H9 (cell line): Measurements from ENCODE around the gene STK31. TPM values are rescaled to one million over a fixed set of nuclear protein-coding genes. Genes with fewer than 3 reads are reported as not detected.

ENCODE experiments used
- DNase-seq: peaks from one replicate; pipeline ENCODE4 v3.0.0-alpha.2; 2017
- H2AFZ ChIP-seq: one replicate; pipeline ENCODE4 v1.6.1; 2013; ENCODE audit warnings: mild to moderate bottlenecking, low read length, control low read depth, moderate library complexity
- H2AK5ac ChIP-seq: 2 replicates; pipeline ENCODE4 v1.6.1; 2013; ENCODE audit warnings: low read length, control low read depth, mixed read lengths; ENCODE audit not compliant: insufficient read length
- H2BK120ac ChIP-seq: one replicate; pipeline ENCODE4 v1.6.1; 2013; ENCODE audit warnings: low read depth, mild to moderate bottlenecking, low read length, control low read depth, inconsistent platforms; ENCODE audit not compliant: poor library complexity, severe bottlenecking
- H2BK12ac ChIP-seq: 2 replicates; pipeline ENCODE4 v1.6.1; 2013; ENCODE audit warnings: low read length, control low read depth, mixed read lengths, low read depth; ENCODE audit not compliant: insufficient read length
- H2BK15ac ChIP-seq: 2 replicates; pipeline ENCODE4 v1.6.1; 2013; ENCODE audit warnings: low read depth, low read length, control low read depth
- H2BK20ac ChIP-seq: one replicate; pipeline ENCODE4 v1.6.1; 2013; ENCODE audit warnings: low read depth, mild to moderate bottlenecking, low read length, control low read depth, inconsistent platforms; ENCODE audit not compliant: poor library complexity, severe bottlenecking
- H2BK5ac ChIP-seq: 2 replicates; pipeline ENCODE4 v1.6.1; 2013; ENCODE audit warnings: low read length, control low read depth, mixed read lengths; ENCODE audit not compliant: insufficient read length
- H3K14ac ChIP-seq: 2 replicates; pipeline ENCODE4 v1.6.1; 2013; ENCODE audit warnings: low read length, control low read depth; ENCODE audit not compliant: insufficient read depth
- H3K18ac ChIP-seq: 2 replicates; pipeline ENCODE4 v1.6.1; 2013; ENCODE audit warnings: low read depth, mild to moderate bottlenecking, mixed read lengths, low read length, control low read depth; ENCODE audit not compliant: insufficient read length
- H3K23ac ChIP-seq: 2 replicates; pipeline ENCODE4 v1.6.1; 2013; ENCODE audit warnings: low read length, control low read depth, mixed read lengths, low read depth; ENCODE audit not compliant: insufficient read length
- H3K23me2 ChIP-seq: 2 replicates; pipeline ENCODE4 v1.6.1; 2013; ENCODE audit warnings: low read depth, mild to moderate bottlenecking, mixed read lengths, low read length, control low read depth; ENCODE audit not compliant: insufficient read length, poor library complexity, severe bottlenecking
- H3K27ac ChIP-seq: 2 replicates; pipeline ENCODE4 v1.5.1; 2013; ENCODE audit warnings: low read length, control low read depth, mixed read lengths, low read depth; ENCODE audit not compliant: insufficient read length
- H3K27me3 ChIP-seq: 2 replicates; pipeline ENCODE4 v1.6.1; 2013; ENCODE audit warnings: low read length, control low read depth, inconsistent platforms; ENCODE audit not compliant: insufficient read depth
- H3K4ac ChIP-seq: 2 replicates; pipeline ENCODE4 v1.6.1; 2013; ENCODE audit warnings: low read depth, mild to moderate bottlenecking, control low read depth, inconsistent platforms, low read length, moderate library complexity
- H3K4me1 ChIP-seq: 2 replicates; pipeline ENCODE4 v1.6.1; 2013; ENCODE audit warnings: low read length, control low read depth, inconsistent platforms; ENCODE audit not compliant: insufficient read depth
- H3K4me2 ChIP-seq: 2 replicates; pipeline ENCODE4 v1.6.1; 2013; ENCODE audit warnings: low read length, control low read depth, mixed read lengths; ENCODE audit not compliant: insufficient read length, insufficient read depth
- H3K56ac ChIP-seq: 2 replicates; pipeline ENCODE4 v1.6.1; 2013; ENCODE audit warnings: low read depth, mild to moderate bottlenecking, mixed read lengths, low read length, control low read depth; ENCODE audit not compliant: insufficient read length
- H3K79me1 ChIP-seq: 2 replicates; pipeline ENCODE4 v1.6.1; 2013; ENCODE audit warnings: low read depth, mild to moderate bottlenecking, moderate library complexity, low read length, control low read depth, inconsistent platforms; ENCODE audit not compliant: insufficient read depth, poor library complexity, severe bottlenecking
- H3K79me2 ChIP-seq: 2 replicates; pipeline ENCODE4 v1.6.1; 2013; ENCODE audit warnings: low read length, control low read depth, inconsistent platforms; ENCODE audit not compliant: insufficient read depth
- H3K9ac ChIP-seq: 2 replicates; pipeline ENCODE4 v1.6.1; 2013; ENCODE audit warnings: low read length, control low read depth, mixed read lengths; ENCODE audit not compliant: insufficient read length; ENCODE audit errors: extremely low read depth
- H3K9me3 ChIP-seq: one replicate; pipeline ENCODE4 v1.6.1; 2013; ENCODE audit warnings: low read depth, low read length, inconsistent platforms; ENCODE audit not compliant: control insufficient read depth
- H3T11ph ChIP-seq: one replicate; pipeline ENCODE4 v1.6.1; 2013; ENCODE audit warnings: mild to moderate bottlenecking, low read length, control low read depth, inconsistent platforms
- H4K20me1 ChIP-seq: one replicate; pipeline ENCODE4 v1.6.1; 2013; ENCODE audit not compliant: control insufficient read depth, insufficient read length, insufficient read depth
- H4K5ac ChIP-seq: 2 replicates; pipeline ENCODE4 v1.6.1; 2013; ENCODE audit warnings: low read depth, mild to moderate bottlenecking, mixed read lengths, low read length, control low read depth; ENCODE audit not compliant: insufficient read length
- H4K8ac ChIP-seq: replicated peaks from 2 replicates; pipeline ENCODE4 v1.6.1; 2013; ENCODE audit warnings: low read length, control low read depth, mixed read lengths, low read depth; ENCODE audit not compliant: insufficient read length
- H4K91ac ChIP-seq: 2 replicates; pipeline ENCODE4 v1.6.1; 2013; ENCODE audit warnings: low read depth, mild to moderate bottlenecking, moderate library complexity, mixed read lengths, low read length, control low read depth; ENCODE audit not compliant: insufficient read length
- H3K27ac Mint-ChIP-seq, 3 experiments: 2 replicates in 2 of 3; 3 replicates in 1 of 3; pipeline ENCODE4 v1.8.0; 2020 to 2021; ENCODE audit warnings: mixed read lengths in 3 of 3, mild to moderate bottlenecking in 1 of 3, moderate library complexity in 1 of 3
- H3K27me3 Mint-ChIP-seq: 2 replicates; pipeline ENCODE4 v1.8.0; 2021; ENCODE audit warnings: low read depth, mild to moderate bottlenecking, moderate library complexity, mixed read lengths
- H3K36me3 Mint-ChIP-seq, 3 experiments: 2 replicates in 2 of 3; 3 replicates in 1 of 3; pipeline ENCODE4 v1.8.0; 2020 to 2021; ENCODE audit warnings: low read depth in 3 of 3, mixed read lengths in 3 of 3; ENCODE audit not compliant: insufficient read depth in 1 of 3
- H3K4me1 Mint-ChIP-seq, 2 experiments: 2 replicates each; pipeline ENCODE4 v1.8.0; 2020; ENCODE audit warnings: mixed read lengths in 2 of 2
- H3K4me3 Mint-ChIP-seq, 2 experiments: 2 replicates in 1 of 2; 3 replicates in 1 of 2; pipeline ENCODE4 v1.8.0; 2020 to 2021; ENCODE audit warnings: mild to moderate bottlenecking in 2 of 2, mixed read lengths in 2 of 2, moderate library complexity in 1 of 2
- H3K9me3 Mint-ChIP-seq, 2 experiments: 2 replicates in 1 of 2; 3 replicates in 1 of 2; pipeline ENCODE4 v1.8.0; 2020; ENCODE audit warnings: mild to moderate bottlenecking in 2 of 2, mixed read lengths in 2 of 2, moderate library complexity in 1 of 2
- CTCF ChIP-seq: fragments of 200-600 bp; sonication (generic); conservative IDR thresholded peaks from 3 replicates; pipeline ENCODE4 v1.8.0; 2021; ENCODE audit warnings: antibody characterized with exemption, mild to moderate bottlenecking
- WGBS: extraction: QIAGEN DNeasy Blood & Tissue Kit; methylation state at CpG from one replicate; pipeline ENCODE4 v1.1.7; 2013; ENCODE audit warnings: missing lambda C conversion rate, low lambda C conversion rate, mixed read lengths; ENCODE audit not compliant: insufficient read length; ENCODE audit errors: extremely low coverage; 5-methylcytosine and 5-hydroxymethylcytosine counted together
- total RNA-seq: library from RNA; stranded (reverse); gene quantifications from 2 replicates; pipeline ENCODE4 v1.2.1, GENCODE V29; 2021

STK31 gene
- total RNA-seq, 1 experiment from 2014 or later = 0.24 TPM

GRCh38 chr7:23852135-23852534 is 142.1 kb downstream of the STK31 start:
- H2AK5ac ChIP-seq = no peak overlapping the region
- no peak overlapping the region for H2BK5ac ChIP-seq
- no peaks in the 10 kb centered on the region for H3K9me3 ChIP-seq
- H2BK12ac ChIP-seq = no peak overlapping the region
- no peak overlapping the region for H2AFZ ChIP-seq
- no peak overlapping the region for H3K4ac ChIP-seq
- no peak overlapping the region for H4K8ac ChIP-seq
- no peak overlapping the region for H3K18ac ChIP-seq
- no peaks in the 10 kb centered on the region for H3K23me2 ChIP-seq
- H3K14ac ChIP-seq = no peak overlapping the region
- no peaks in the 10 kb centered on the region for H4K20me1 ChIP-seq
- H3K56ac ChIP-seq = no peak overlapping the region
- no peak overlapping the region for H2BK120ac ChIP-seq
- DNase-seq = no peak
- H3K23ac ChIP-seq = no peak overlapping the region
- H2BK20ac ChIP-seq = no peak overlapping the region
- H3K79me1 ChIP-seq = no peaks in the 10 kb centered on the region
- H3K4me2 ChIP-seq = no peak overlapping the region
- H3T11ph ChIP-seq = no peak overlapping the region
- no peaks in the 10 kb centered on the region for H3K27me3 ChIP-seq
- no peak overlapping the region for H3K27ac ChIP-seq
- Mint-ChIP-seq H3K27ac (no peak overlapping the region), H3K27me3 (peaks cover 10% of the 10 kb centered on the region), H3K4me1 (no peaks in the 10 kb centered on the region), H3K36me3 (peaks cover 3 to 8% (median 5%) of the 10 kb centered on the region in 3 experiments; a peak in 6 of 7 replicates), H3K9me3 (peaks cover 14 to 26% of the 10 kb centered on the region in 2 experiments; a peak in 4 of 5 replicates), H3K4me3 (no peak overlapping the region)
- H4K91ac ChIP-seq = no peak overlapping the region
- no peak overlapping the region for H2BK15ac ChIP-seq
- no peaks in the 10 kb centered on the region for H3K4me1 ChIP-seq
- no CpG with 5 or more reads among the region's 1 CpG for WGBS
- H3K79me2 ChIP-seq = no peaks in the 10 kb centered on the region
- no peak overlapping the region for H4K5ac ChIP-seq
- TF ChIP-seq CTCF = no peak
- H3K9ac ChIP-seq = no peak overlapping the region
